IPS-NIHi7 (cell line): Measurements from ENCODE around the gene IL21R.

Source experiments
- DNase-seq: peaks from one replicate; pipeline ENCODE4 v3.0.0; 2012; ENCODE audit warnings: mixed read lengths; ENCODE audit errors: extremely low spot score

The IL21R gene

GRCh38 chr16:27401768-27402568, at the start of gene IL21R:
TSS of gene IL21R (plus strand) at chr16:27402174. CDS start at chr16:27430072, 27,898 bp downstream.
- DNase-seq, result no peak

GRCh38 chr16:27353853-27354252, 48.1 kb upstream of the IL21R start:
- no peak for DNase-seq

- DNase-seq, result peak; percentile 75
Observed at GRCh38 chr16:27355610-27356009, 46.4 kb upstream of the IL21R start.

- DNase-seq, result no peak
Observed at GRCh38 chr16:27356794-27357193, 45.2 kb upstream of the IL21R start.

- no peak for DNase-seq
Observed at GRCh38 chr16:27359051-27359450, 42.9 kb upstream of the IL21R start.

GRCh38 chr16:27359615-27360014, 42.4 kb upstream of the IL21R start:
- DNase-seq, result no peak

GRCh38 chr16:27361987-27362386, 40.0 kb upstream of the IL21R start:
- DNase-seq, result no peak

- no peak for DNase-seq
Observed at GRCh38 chr16:27362570-27363245, 39.3 kb upstream of the IL21R start.

- DNase-seq, result no peak
Observed at GRCh38 chr16:27363246-27363632, 38.7 kb upstream of the IL21R start.

GRCh38 chr16:27363797-27364196, 38.2 kb upstream of the IL21R start:
- DNase-seq, result no peak

GRCh38 chr16:27364493-27365141, 37.4 kb upstream of the IL21R start:
- no peak for DNase-seq

- no peak for DNase-seq
Observed at GRCh38 chr16:27365142-27366089, 36.6 kb upstream of the IL21R start.

GRCh38 chr16:27366687-27367460, 35.1 kb upstream of the IL21R start:
- DNase-seq, result no peak

- peak; percentile 93 for DNase-seq
Observed at GRCh38 chr16:27367461-27368357, 34.3 kb upstream of the IL21R start.

GRCh38 chr16:27368358-27368722, 33.6 kb upstream of the IL21R start:
- no peak for DNase-seq

GRCh38 chr16:27369806-27370205, 32.2 kb upstream of the IL21R start:
- no peak for DNase-seq

GRCh38 chr16:27370318-27370717, 31.7 kb upstream of the IL21R start:
- no peak for DNase-seq

- DNase-seq, result no peak
Observed at GRCh38 chr16:27373312-27373711, 28.7 kb upstream of the IL21R start.

- DNase-seq, result no peak
Observed at GRCh38 chr16:27374221-27374803, 27.7 kb upstream of the IL21R start.
